Neural progenitor cell (in vitro differentiated cells): Measurements from ENCODE around the gene GSE1.

Experiments used
- CTCF ChIP-seq: fragments of 200-600 bp; sonication (generic); IDR thresholded peaks from 2 replicates; pipeline ENCODE4 v1.5.1; 2017; ENCODE audit warnings: antibody characterized with exemption, mild to moderate bottlenecking
- EZH2 ChIP-seq: fragments of 200-600 bp; sonication (generic); IDR thresholded peaks from 2 replicates; pipeline ENCODE4 v1.6.1; 2017; ENCODE audit warnings: antibody characterized with exemption, mild to moderate bottlenecking, moderate library complexity
- EZH2phosphoT487 ChIP-seq: fragments of 200-600 bp; sonication (generic); IDR thresholded peaks from 2 replicates; pipeline ENCODE4 v1.6.1; 2017; ENCODE audit warnings: antibody characterized with exemption

- TF ChIP-seq CTCF = no peak
- TF ChIP-seq EZH2 = no peak
- no peak for TF ChIP-seq EZH2phosphoT487
Measured at GRCh38 chr16:85719605-85720301, 106.6 kb downstream of the GSE1 start.
